Activated CD4-positive, alpha-beta memory T cell treated with anti-CD3 and anti-CD28 coated beads for 36 hours (primary cell): ENCODE data around the gene ANG. TPM values are rescaled to one million over a fixed set of nuclear protein-coding genes. Genes with fewer than 3 reads are reported as not detected.
"Not testable (repeated sequence)": the region's sequence is repeated elsewhere in the genome, so short reads cannot be mapped to it uniquely, and the experiment has no call there.

ENCODE experiments used
- CTCF ChIA-PET: fragments of 350-600 bp; sonication (Branson Sonifier 250); formaldehyde crosslinking; loops from one replicate; lab custom pipeline; 2021; ENCODE audit warnings: antibody characterized with exemption, inconsistent platforms; lab: Charles Lee
- POLR2A ChIA-PET: fragments of 350-600 bp; sonication (Branson Sonifier 250); formaldehyde crosslinking; loops from one replicate; lab custom pipeline; 2021; ENCODE audit warnings: antibody characterized with exemption; lab: Charles Lee
- DNase-seq: peaks from one replicate; pipeline ENCODE4 v3.0.0-alpha.2; 2020
- H3K27ac Mint-ChIP-seq: one replicate; pipeline ENCODE4 v1.8.0; 2021; ENCODE audit warnings: mixed read lengths
- H3K27me3 Mint-ChIP-seq: one replicate; pipeline ENCODE4 v1.8.0; 2021; ENCODE audit warnings: mixed read lengths
- H3K36me3 Mint-ChIP-seq: one replicate; pipeline ENCODE4 v1.8.0; 2021; ENCODE audit warnings: mixed read lengths
- H3K4me1 Mint-ChIP-seq: one replicate; pipeline ENCODE4 v1.8.0; 2021; ENCODE audit warnings: low read depth, mixed read lengths
- H3K4me3 Mint-ChIP-seq: one replicate; pipeline ENCODE4 v1.8.0; 2021; ENCODE audit warnings: mild to moderate bottlenecking, mixed read lengths
- H3K9me3 Mint-ChIP-seq: one replicate; pipeline ENCODE4 v1.8.0; 2021; ENCODE audit warnings: mixed read lengths
- intact Hi-C: fragments of 100-400 bp; cut with micrococcal nuclease; formaldehyde crosslinking; loops from one replicate; pipeline ENCODE4 v1.15.1; 2023
- total RNA-seq, 2 experiments: library from RNA; stranded (reverse); gene quantifications; one replicate each; pipeline ENCODE4 v1.2.3, GENCODE V29; 2021

Gene ANG
- total RNA-seq, 2 experiments from 2014 or later = 1.1 to 2.0 TPM

GRCh38 chr14:20699931-20700330 lies 11.4 kb downstream of the ANG start:
- no peak for DNase-seq
- CTCF ChIA-PET = interaction anchor here (0.6 to 1.6 kb wide), 8 partner anchors 15 to 271 kb away, joined by 3 to 18 read pairs (median 7); no protein-coding TSS in a partner anchor
- H3K36me3 Mint-ChIP-seq = no peaks in the 10 kb centered on the region
- intact Hi-C loops = no loop called here
- H3K4me3 Mint-ChIP-seq = no peak overlapping the region
- no peaks in the 10 kb centered on the region for H3K9me3 Mint-ChIP-seq
- no peak overlapping the region for H3K27ac Mint-ChIP-seq
- POLR2A ChIA-PET = no interaction called here
- no peaks in the 10 kb centered on the region for H3K27me3 Mint-ChIP-seq
- peaks cover 4% of the 10 kb centered on the region for H3K4me1 Mint-ChIP-seq

GRCh38 chr14:20700965-20701364 lies 12.4 kb downstream of the ANG start:
- H3K27me3 Mint-ChIP-seq, H3K36me3 Mint-ChIP-seq, H3K27ac Mint-ChIP-seq, H3K9me3 Mint-ChIP-seq, intact Hi-C loops, H3K4me3 Mint-ChIP-seq, POLR2A ChIA-PET, H3K4me1 Mint-ChIP-seq, DNase-seq: not testable (repeated sequence)
- CTCF ChIA-PET = interaction anchor here (1.3 to 1.6 kb wide), 2 partner anchors 166 to 172 kb away, joined by 8 to 18 read pairs; no protein-coding TSS in a partner anchor

GRCh38 chr14:20706657-20707355 lies 18.2 kb downstream of the ANG start:
- no peaks in the 10 kb centered on the region for H3K9me3 Mint-ChIP-seq
- no peaks in the 10 kb centered on the region for H3K27me3 Mint-ChIP-seq
- H3K27ac Mint-ChIP-seq = no peak overlapping the region
- no peaks in the 10 kb centered on the region for H3K36me3 Mint-ChIP-seq
- DNase-seq = no peak
- H3K4me3 Mint-ChIP-seq = no peak overlapping the region
- no peaks in the 10 kb centered on the region for H3K4me1 Mint-ChIP-seq
- ChIA-PET POLR2A (no interaction called here), CTCF (interaction anchor here (1.3 to 2.3 kb wide), 3 partner anchors 15 to 152 kb away, joined by 3 to 8 read pairs (median 5); no protein-coding TSS in a partner anchor)
- intact Hi-C loops = no loop called here

- Mint-ChIP-seq H3K36me3 (no peaks in the 10 kb centered on the region), H3K4me3 (no peak overlapping the region), H3K27ac (no peak overlapping the region), H3K9me3 (no peaks in the 10 kb centered on the region), H3K4me1 (no peaks in the 10 kb centered on the region), H3K27me3 (no peaks in the 10 kb centered on the region)
- CTCF ChIA-PET = interaction anchor here (1.3 to 2.3 kb wide), 3 partner anchors 16 to 151 kb away, joined by 3 to 8 read pairs (median 5); no protein-coding TSS in a partner anchor
- intact Hi-C loops = no loop called here
- POLR2A ChIA-PET = no interaction called here
- no peak for DNase-seq
Observed at GRCh38 chr14:20707622-20708021, 19.1 kb downstream of the ANG start.

DNA sequence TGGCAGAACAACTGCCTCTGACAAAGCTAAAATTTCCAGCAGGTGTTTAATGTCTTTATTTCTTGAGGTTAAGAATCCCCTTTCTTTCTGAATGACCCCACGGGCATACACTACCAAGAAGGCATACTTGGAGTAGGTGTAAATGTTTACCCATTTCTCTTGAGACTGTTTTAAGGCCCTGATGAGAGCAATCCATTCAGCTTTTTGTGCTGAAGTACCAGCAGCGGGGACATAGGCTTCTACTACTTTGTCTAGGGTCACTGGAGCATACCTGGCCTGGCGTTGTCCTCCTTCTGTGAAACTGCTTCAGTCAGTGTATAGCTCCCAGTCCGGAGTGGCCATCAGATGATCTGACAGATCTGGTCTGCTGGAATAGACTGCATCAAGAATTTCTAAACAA lies 22.7 kb downstream of the ANG start:
- CTCF ChIA-PET = interaction anchor here (0.7 to 1.7 kb wide), 2 partner anchors 260 to 382 kb away, joined by 3 to 6 read pairs; no protein-coding TSS in a partner anchor
- Mint-ChIP-seq H3K27me3 (no peaks in the 10 kb centered on the region), H3K4me3 (no peak overlapping the region), H3K36me3 (no peaks in the 10 kb centered on the region), H3K9me3 (no peaks in the 10 kb centered on the region), H3K27ac (no peak overlapping the region), H3K4me1 (no peaks in the 10 kb centered on the region)
- intact Hi-C loops = no loop called here
- DNase-seq = no peak
- POLR2A ChIA-PET = no interaction called here

GRCh38 chr14:20711685-20712084 lies 23.1 kb downstream of the ANG start:
- Mint-ChIP-seq H3K36me3 (no peaks in the 10 kb centered on the region), H3K27ac (no peak overlapping the region), H3K4me1 (no peaks in the 10 kb centered on the region), H3K4me3 (no peak overlapping the region), H3K9me3 (no peaks in the 10 kb centered on the region), H3K27me3 (no peaks in the 10 kb centered on the region)
- CTCF ChIA-PET = interaction anchor here (1.7 kb wide), 1 partner anchor 259 kb away, joined by 6 read pairs; no protein-coding TSS in a partner anchor
- no peak for DNase-seq
- POLR2A ChIA-PET = no interaction called here
- intact Hi-C loops = no loop called here

- CTCF ChIA-PET = no interaction called here
- no peaks in the 10 kb centered on the region for H3K4me1 Mint-ChIP-seq
Observed at GRCh38 chr14:20712904-20713303, 24.3 kb downstream of the ANG start.

DNA sequence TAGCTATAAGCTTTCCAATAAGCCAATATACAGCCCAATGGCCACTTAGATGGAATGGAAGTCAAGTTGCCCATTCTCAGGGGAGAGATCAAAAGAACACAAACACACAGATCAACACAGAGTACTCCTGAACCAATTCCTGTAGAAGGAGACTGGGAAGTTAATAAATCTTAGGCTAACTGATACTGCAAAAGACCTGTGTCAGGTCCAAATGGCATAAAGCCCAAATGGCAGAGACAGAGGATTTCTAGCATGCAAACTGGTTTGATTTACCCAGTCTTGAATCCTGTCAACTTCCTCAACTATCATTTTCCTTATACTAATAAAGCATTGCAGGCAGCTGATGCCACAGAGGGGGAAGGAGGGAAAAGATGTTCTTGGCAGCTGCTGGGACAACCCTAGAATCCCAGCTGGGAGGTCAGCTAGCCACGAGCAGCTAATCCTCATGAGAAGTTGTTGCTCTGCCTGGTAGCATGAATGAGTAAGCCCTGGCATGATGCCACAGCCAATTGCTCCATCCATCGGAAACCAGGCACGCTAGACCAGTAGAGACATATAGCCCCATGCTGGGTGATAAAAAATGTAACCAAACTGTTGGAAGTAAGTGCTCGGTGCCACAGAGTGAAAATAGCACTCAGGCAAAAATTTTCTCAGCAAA lies 26.2 kb downstream of the ANG start:
- intact Hi-C loops = no loop called here
- H3K27me3 Mint-ChIP-seq = peaks cover 2% of the 10 kb centered on the region

More at GRCh38 chr14:20712904-20713303, 24.3 kb downstream of the ANG start:
- H3K27ac Mint-ChIP-seq = no peak overlapping the region
- no peak for DNase-seq
- intact Hi-C loops = no loop called here
- no peak overlapping the region for H3K4me3 Mint-ChIP-seq
- no peaks in the 10 kb centered on the region for H3K9me3 Mint-ChIP-seq
- H3K27me3 Mint-ChIP-seq = peaks cover 2% of the 10 kb centered on the region
- H3K36me3 Mint-ChIP-seq = no peaks in the 10 kb centered on the region
- POLR2A ChIA-PET = no interaction called here

DNA sequence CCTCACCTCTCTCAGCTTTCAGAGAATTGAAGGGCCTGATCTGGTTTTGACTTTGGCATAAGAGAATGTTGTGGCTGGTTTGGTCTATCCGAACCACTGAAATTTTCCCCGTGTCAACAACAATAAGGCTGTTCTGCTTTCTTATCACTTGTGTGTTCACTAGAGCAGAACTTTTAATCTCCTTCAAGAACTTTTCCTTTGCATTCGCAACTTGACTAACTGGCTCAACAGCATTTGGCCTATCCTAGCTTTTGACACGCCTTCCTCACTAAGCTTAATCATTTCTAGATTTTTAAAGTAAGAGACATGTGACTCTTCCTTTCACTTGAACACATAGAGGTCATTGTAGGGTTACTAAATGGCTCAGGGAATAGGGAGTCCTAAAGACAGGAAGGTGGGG lies 31.2 kb downstream of the ANG start:
- Mint-ChIP-seq H3K9me3 (no peaks in the 10 kb centered on the region), H3K27ac (no peak overlapping the region), H3K27me3 (peaks cover 25% of the 10 kb centered on the region), H3K4me3 (no peak overlapping the region), H3K4me1 (peaks cover 2% of the 10 kb centered on the region), H3K36me3 (no peaks in the 10 kb centered on the region)
- DNase-seq = no peak
- intact Hi-C loops = no loop called here
- CTCF ChIA-PET = interaction anchor here (0.5 kb wide), 1 partner anchor 144 kb away, joined by 4 read pairs; no protein-coding TSS in a partner anchor
- POLR2A ChIA-PET = no interaction called here

More for the DNA sequence above, 26.2 kb downstream of the ANG start:
- ChIA-PET CTCF (no interaction called here), POLR2A (no interaction called here)
- Mint-ChIP-seq H3K4me3 (no peak overlapping the region), H3K9me3 (no peaks in the 10 kb centered on the region), H3K27ac (no peak overlapping the region), H3K4me1 (no peaks in the 10 kb centered on the region), H3K36me3 (no peaks in the 10 kb centered on the region)
- no peak for DNase-seq

GRCh38 chr14:20720741-20721140 lies 32.2 kb downstream of the ANG start:
- H3K27me3 Mint-ChIP-seq = peaks cover 31% of the 10 kb centered on the region
- ChIA-PET CTCF (no interaction called here), POLR2A (no interaction called here)
- intact Hi-C loops = no loop called here
- H3K27ac Mint-ChIP-seq = no peak overlapping the region
- H3K4me1 Mint-ChIP-seq = peaks cover 2% of the 10 kb centered on the region
- no peaks in the 10 kb centered on the region for H3K9me3 Mint-ChIP-seq
- DNase-seq = no peak
- no peaks in the 10 kb centered on the region for H3K36me3 Mint-ChIP-seq
- no peak overlapping the region for H3K4me3 Mint-ChIP-seq

DNA sequence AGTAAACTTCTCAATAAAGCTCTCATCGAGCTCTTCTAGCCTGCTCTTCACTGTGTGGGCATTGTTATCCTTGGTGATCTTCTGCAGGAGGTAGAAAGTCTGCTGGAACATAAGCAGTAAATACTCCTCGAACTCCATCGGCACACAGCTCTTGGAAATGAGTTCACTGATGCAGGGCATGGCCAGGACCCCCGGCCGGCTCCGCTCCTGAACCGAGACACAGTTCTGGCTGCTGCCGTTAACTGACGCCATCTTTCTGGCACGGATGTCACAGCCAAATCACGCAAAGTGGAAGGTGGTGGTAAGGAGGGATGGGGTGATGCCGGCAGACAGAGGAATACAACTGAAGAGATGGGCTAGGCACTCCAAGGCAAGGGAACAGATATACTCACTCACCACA lies 33.5 kb downstream of the ANG start:
- CTCF ChIA-PET = no interaction called here
- Mint-ChIP-seq H3K27ac (no peak overlapping the region), H3K9me3 (no peaks in the 10 kb centered on the region), H3K4me1 (peaks cover 2% of the 10 kb centered on the region), H3K36me3 (no peaks in the 10 kb centered on the region), H3K27me3 (peaks cover 39% of the 10 kb centered on the region), H3K4me3 (no peak overlapping the region)
- POLR2A ChIA-PET = no interaction called here
- intact Hi-C loops = no loop called here
- no peak for DNase-seq

DNA sequence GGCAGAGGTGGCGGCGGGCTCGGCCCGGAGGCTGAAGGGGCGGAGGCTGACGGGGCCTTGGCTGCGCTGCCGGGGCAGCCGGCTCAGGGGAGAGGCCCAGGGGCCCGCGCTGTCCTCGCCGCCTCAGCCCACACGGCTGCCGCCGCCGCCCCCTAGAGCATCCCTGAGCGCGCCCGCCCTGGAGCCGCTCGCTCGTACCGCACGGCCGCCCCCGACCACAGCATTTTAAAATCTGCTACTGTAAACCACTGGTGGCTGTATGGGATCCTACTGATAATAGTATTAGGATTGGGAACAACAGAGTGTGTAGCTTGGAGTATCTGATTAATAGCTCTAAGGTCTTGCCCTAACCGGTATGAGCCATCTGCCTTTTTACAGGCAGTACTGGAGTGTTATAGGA lies 34.9 kb downstream of the ANG start:
- DNase-seq = no peak
- H3K4me3 Mint-ChIP-seq = no peak overlapping the region
- CTCF ChIA-PET = no interaction called here

More for the DNA sequence above, 34.9 kb downstream of the ANG start:
- Mint-ChIP-seq H3K9me3 (no peaks in the 10 kb centered on the region), H3K27me3 (peaks cover 44% of the 10 kb centered on the region), H3K27ac (no peak overlapping the region), H3K4me1 (peaks cover 2% of the 10 kb centered on the region), H3K36me3 (no peaks in the 10 kb centered on the region)
- intact Hi-C loops = no loop called here
- POLR2A ChIA-PET = no interaction called here
